SK-N-MC (cell line): Measurements from ENCODE around the gene KLF14.

Source experiments
- DNase-seq: peaks from one replicate; pipeline ENCODE4 v3.0.0-alpha.2; 2011; ENCODE audit warnings: low read depth, low spot score
- H3K27ac ChIP-seq: fragments of 200-600 bp; sonication (generic); 2 replicates; pipeline ENCODE4 v1.5.1; 2016; ENCODE audit warnings: mixed run types
- H3K36me3 ChIP-seq: fragments of 200-600 bp; sonication (generic); 2 replicates; pipeline ENCODE4 v1.6.1; 2017; ENCODE audit warnings: antibody characterized with exemption, low read length, mixed read lengths; ENCODE audit not compliant: insufficient read depth
- H3K4me3 ChIP-seq: fragments of 200-600 bp; sonication (generic); 2 replicates; pipeline ENCODE4 v1.5.1; 2016
- H3K9ac ChIP-seq: fragments of 200-600 bp; sonication (generic); 2 replicates; pipeline ENCODE4 v1.8.0; 2017; ENCODE audit warnings: mixed run types, mixed read lengths; ENCODE audit not compliant: insufficient read length
- H3K9me3 ChIP-seq: fragments of 200-600 bp; sonication (generic); 2 replicates; pipeline ENCODE4 v1.6.1; 2017; ENCODE audit warnings: low read depth, mild to moderate bottlenecking, antibody characterized with exemption, low read length, moderate library complexity, mixed read lengths
- EZH2 ChIP-seq: fragments of 200-600 bp; sonication (generic); IDR thresholded peaks from one replicate; pipeline ENCODE4 v1.6.1; 2017; ENCODE audit warnings: antibody characterized with exemption
- FOXP2 ChIP-seq: optimal IDR thresholded peaks from 2 replicates; pipeline ENCODE3; 2011; ENCODE audit warnings: mild to moderate bottlenecking, moderate library complexity; ENCODE audit not compliant: insufficient read depth; ENCODE audit errors: extremely low read length, control extremely low read depth
- POLR2AphosphoS5 ChIP-seq: IDR thresholded peaks from 2 replicates; pipeline ENCODE4 v1.6.1; 2012; ENCODE audit warnings: mild to moderate bottlenecking, low read depth, low read length, borderline replicate concordance

KLF14 gene

DNA sequence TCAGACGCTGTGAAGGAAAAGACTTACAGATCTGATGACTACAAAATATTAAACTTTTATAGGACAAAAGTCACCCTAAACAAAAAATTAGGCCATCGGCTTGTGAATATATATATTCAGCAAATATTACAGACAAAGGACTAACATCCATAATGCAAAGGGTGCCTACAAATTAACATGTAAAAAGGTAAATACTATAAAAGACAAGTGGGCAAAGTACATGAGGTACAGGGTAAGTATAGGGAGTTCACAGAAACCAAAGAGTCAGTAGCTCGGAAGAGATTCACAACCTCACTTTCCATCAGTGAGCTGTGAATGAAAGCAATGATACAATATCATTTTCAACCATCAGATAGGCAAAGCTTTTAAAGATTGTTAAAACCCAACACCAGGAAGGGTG lies 16.7 kb upstream of the KLF14 start:
- DNase-seq: no peak
- Histone ChIP-seq H3K36me3 (no peaks in the 10 kb centered on the region), H3K4me3 (no peak overlapping the region), H3K9me3 (no peaks in the 10 kb centered on the region), H3K27ac (no peak overlapping the region), H3K9ac (peak overlapping the region; percentile 19)
- TF ChIP-seq POLR2AphosphoS5 (no peak), EZH2 (no peak), FOXP2 (no peak)

DNA sequence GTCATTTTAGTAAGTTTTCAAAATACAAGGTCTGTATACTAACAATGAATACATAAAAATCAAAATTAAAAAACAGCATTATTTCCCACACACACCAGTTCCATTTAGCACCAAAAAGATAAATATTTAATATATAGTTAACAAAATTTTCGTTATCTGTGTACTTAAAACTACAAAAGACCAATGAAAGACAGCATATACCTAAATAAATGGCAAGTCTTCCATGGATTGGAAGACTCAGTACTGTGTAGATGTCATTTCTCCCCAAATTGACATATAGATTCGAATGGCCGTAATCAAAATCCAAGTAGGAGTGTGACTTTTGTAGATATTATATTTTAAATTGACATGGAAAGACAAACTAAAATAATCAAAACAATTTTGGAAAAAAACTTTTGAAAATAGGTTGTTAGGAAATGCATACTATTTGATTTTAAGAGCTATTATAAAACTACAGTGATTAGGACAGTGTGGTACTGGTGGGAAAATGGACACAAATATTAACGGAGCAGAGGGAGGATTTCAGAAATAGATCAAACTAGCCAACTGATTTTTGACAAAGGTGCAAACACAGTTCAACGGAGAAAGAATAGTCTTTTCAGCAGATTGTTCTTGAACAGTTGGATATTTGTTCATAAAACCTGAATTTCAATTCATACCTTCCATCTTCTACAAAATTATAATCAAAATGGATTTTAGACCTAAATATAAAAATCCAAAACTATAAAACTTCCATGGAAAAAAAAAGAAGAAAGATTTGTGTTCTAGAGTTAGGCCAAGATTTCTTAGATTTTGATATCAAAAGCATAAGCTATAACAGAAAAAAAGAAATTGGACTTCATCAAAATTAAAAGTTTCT lies 14.8 kb upstream of the KLF14 start:
- H3K36me3 ChIP-seq: no peaks in the 10 kb centered on the region
- no peak for DNase-seq
- no peaks in the 10 kb centered on the region for H3K9me3 ChIP-seq
- no peak overlapping the region for H3K27ac ChIP-seq
- no peak overlapping the region for H3K4me3 ChIP-seq
- H3K9ac ChIP-seq: no peak overlapping the region
- TF ChIP-seq POLR2AphosphoS5 (no peak), EZH2 (no peak)

DNA sequence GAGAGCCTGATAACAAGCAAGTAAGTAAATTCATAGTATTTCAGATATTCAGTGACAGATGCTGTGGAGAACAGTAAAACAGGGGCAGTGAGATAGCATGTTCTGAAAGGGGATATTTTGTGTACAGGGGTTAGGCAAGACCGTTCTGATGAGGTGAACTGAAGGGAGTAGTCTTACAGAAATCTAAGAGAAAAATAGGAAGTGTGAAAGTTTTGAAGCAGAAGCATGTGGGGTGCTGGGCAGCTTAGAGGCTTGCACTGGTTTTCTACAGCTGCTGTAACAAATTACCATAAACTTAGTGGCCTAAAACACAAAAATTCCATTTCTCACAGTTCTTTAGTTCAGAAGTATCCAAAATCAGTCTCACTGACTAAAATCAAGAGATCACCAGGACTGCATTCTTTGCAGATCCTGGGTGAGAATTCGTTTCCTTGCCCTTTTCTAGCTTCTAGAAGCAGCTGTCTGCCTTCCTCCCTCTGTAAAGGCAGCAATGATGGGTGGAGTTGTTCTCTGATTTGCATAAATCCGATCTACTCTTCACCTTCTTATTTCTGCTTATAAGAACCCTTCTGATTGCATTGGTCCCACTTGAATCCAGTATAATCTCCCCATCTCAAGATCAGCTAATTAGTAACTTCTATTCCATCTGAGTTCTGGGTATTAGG lies 7.5 kb upstream of the KLF14 start:
- Histone ChIP-seq H3K9ac (no peak overlapping the region), H3K36me3 (no peaks in the 10 kb centered on the region), H3K27ac (no peak overlapping the region), H3K4me3 (no peak overlapping the region), H3K9me3 (no peaks in the 10 kb centered on the region)
- DNase-seq: no peak
- no peak for TF ChIP-seq FOXP2
- no peak for TF ChIP-seq POLR2AphosphoS5
- TF ChIP-seq EZH2: no peak

DNA sequence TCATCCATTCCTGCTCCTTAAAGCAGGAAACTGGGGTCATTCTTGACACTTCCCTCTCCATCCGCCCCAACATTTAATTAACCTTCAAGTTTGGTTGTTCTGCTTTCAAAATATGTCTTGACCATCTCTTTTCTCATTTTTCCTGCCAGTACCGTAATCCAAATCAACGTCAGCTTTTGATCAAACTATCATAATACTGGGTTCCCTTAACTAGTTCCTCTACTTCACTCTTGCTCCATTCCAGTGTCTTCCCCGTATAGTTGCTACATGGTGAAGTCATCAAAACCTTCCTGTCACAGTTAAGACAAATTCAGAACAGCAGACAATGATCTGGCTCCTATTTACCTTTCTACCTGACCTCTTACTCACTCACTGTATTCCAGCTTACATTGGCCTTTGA lies 6.6 kb upstream of the KLF14 start:
- H3K9me3 ChIP-seq: no peaks in the 10 kb centered on the region
- no peaks in the 10 kb centered on the region for H3K36me3 ChIP-seq
- no peak overlapping the region for H3K27ac ChIP-seq
- no peak overlapping the region for H3K9ac ChIP-seq
- H3K4me3 ChIP-seq: no peak overlapping the region
- DNase-seq: no peak
- no peak for TF ChIP-seq POLR2AphosphoS5
- TF ChIP-seq EZH2: no peak
- no peak for TF ChIP-seq FOXP2

DNA sequence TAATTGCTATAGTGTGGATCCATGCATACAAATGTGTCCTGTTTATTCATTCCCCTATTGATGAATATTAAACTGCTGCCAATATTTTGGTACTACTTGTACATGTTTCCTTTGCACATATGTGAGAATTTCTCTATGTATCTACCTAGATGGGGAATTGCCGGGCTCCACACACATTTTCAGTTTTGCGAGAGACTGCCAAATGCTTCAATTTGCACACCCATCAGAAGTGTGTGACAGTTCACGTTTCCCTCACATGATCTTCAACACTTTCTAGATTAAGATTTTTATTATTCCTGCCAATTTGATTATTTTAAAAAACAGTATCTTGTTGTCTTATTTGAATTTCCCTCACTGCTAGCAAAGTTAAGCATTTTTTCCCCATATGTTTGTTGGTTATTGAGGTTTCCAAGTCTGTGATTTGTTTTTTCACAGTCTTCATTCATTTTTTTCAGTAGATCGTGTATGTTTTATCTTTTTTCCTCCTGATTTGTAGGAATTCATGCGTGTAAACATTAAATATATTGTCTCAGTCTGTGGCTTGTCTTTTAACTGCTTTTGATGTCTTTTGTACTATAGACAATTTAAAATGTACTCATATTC lies 2.4 kb upstream of the KLF14 start:
- Histone ChIP-seq H3K36me3 (no peaks in the 10 kb centered on the region), H3K27ac (no peak overlapping the region), H3K4me3 (no peak overlapping the region), H3K9me3 (no peaks in the 10 kb centered on the region), H3K9ac (no peak overlapping the region)
- no peak for DNase-seq
- TF ChIP-seq FOXP2 (no peak), POLR2AphosphoS5 (no peak), EZH2 (no peak)

DNA sequence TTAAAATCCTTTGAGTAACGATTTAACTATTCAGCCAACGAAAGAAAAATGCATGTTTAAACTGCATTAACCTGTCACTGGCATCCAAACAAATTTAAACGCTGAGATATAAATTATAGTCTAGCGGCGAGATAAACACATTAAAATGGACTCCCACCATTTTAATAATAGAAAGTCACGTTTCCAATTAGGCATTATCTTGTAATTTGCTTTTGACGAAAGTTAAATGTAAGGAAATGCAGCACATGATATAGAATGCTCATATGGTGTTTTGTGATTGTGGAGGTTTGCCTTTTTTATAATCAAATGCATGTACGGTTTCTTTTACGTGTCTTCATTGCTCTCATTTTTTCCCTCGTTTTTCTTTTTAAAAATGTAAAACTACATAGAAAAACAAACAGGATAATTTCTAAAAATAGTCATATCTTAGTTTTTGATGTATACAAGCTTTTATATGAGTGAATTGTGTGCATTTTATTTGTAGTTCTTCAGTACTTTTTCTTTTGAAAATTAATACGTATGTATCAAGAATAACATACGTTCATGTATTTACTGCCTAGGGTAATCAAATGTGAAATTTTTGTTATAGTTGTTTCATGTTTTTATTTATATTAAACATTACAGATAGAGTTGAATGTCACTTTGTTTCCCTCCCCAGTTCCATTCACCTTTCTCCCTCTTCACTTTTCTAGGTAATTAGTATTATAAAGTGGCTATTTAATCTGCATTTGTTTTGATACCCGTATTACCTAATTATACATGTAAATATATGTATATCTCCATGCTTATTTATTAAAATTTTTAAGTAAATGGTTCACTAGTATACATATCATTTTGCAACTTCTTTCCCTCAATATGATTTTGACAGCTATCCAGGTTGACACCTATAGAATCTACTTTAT lies 1.1 kb upstream of the KLF14 start:
- TF ChIP-seq EZH2: no peak
- no peak for TF ChIP-seq POLR2AphosphoS5
- no peak for TF ChIP-seq FOXP2
- no peaks in the 10 kb centered on the region for H3K9me3 ChIP-seq
- no peak for DNase-seq
- no peak overlapping the region for H3K27ac ChIP-seq
- H3K9ac ChIP-seq: peak overlapping the region; percentile 16
- H3K4me3 ChIP-seq: peak overlapping the region; percentile 84
- H3K36me3 ChIP-seq: no peaks in the 10 kb centered on the region

DNA sequence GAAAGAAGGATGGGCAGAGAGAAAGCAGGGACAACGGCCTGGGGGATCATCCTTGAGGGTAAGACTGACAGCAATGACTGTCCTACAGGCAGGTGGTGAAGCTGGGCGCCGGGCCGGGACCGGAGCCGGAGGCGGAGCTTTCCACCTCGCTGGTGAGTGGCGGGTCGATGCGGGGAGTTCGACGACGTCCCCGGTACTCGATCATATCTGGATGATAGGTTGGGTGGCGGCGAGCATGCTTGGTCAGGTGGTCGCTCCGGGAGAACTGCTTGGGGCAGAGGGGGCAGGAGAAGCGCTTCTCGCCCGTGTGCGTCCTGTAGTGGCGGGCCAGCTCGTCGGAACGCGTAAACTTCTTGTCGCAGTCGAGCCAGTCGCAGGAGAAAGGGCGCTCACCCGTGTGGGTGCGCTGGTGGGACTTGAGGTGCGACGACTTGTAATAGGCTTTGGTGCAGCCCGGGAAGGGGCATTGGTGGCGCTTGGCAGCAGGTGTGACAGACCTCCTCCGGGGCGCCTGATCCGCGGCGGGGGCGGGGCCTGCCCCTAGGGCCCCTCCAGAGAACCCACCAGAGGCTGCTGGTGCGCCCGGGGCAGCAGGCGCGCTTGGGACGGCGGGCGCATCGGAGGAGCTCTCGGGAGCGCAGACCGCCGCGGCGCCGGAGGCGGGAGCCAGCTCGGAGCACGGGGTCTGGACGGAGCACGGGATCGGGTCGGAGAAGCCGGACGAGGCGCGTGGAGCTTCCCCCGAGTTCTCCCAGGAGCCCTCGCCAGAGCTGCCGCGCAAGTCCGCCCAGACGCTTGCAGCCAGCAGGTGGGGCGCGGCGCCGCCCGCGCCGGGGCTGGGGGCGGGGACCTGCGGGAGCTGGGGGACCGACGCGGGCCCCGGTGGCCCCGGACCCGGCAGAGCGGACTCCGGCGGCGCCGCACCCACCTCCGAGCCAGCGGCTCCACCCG lies 752 bp downstream of the KLF14 start:
- Histone ChIP-seq H3K4me3 (peak overlapping the region; percentile 84), H3K9me3 (no peaks in the 10 kb centered on the region), H3K9ac (peak overlapping the region; percentile 32), H3K27ac (no peak overlapping the region), H3K36me3 (no peaks in the 10 kb centered on the region)
- no peak for TF ChIP-seq EZH2
- no peak for TF ChIP-seq POLR2AphosphoS5
- DNase-seq: no peak
